HepG2 (cell line): ENCODE data around the gene TAC1. TPM values are rescaled to one million over a fixed set of nuclear protein-coding genes. Genes with fewer than 3 reads are reported as not detected.

Source experiments
- ATAC-seq: fragments of 200-7000 bp; cut with Tn5 transposase; 3 replicates; pipeline ENCODE4 v1.9.1; 2020; ENCODE audit warnings: mild to moderate bottlenecking, moderate library complexity
- BruUV-seq: library from RNA; stranded (reverse); fragments of 400-500 nt; replicated peaks from 2 replicates; lab custom pipeline; 2021; lab: Mats Ljungman, UMichigan
- CTCF ChIA-PET: fragments of 300-600 bp; formaldehyde crosslinking; extraction: SDS; loops from one replicate; lab custom pipeline; 2021; ENCODE audit warnings: low total read pairs, inconsistent platforms, low intra/inter-chr PET ratio; lab: Yijun Ruan, JAX
- POLR2A ChIA-PET: fragments of 350-600 bp; sonication (Branson Sonifier 250); formaldehyde crosslinking; loops from one replicate; lab custom pipeline; 2020; ENCODE audit warnings: antibody characterized with exemption, inconsistent platforms; lab: Yijun Ruan, JAX
- DNase-seq: peaks from one replicate; pipeline ENCODE4 v3.0.0-alpha.2; 2015; ENCODE audit warnings: low spot score
- FAIRE-seq: peaks from 3 replicates; lab custom pipeline; 2011; peaks lifted over from hg19 to GRCh38; lab: Jason Lieb, UNC
- H2AFZ ChIP-seq: one replicate; pipeline ENCODE4 v1.6.1; 2011; ENCODE audit warnings: low read length, inconsistent platforms
- H3K27ac ChIP-seq: fragments of 300-600 bp; 3 replicates; pipeline ENCODE4 v1.8.0; 2011; ENCODE audit warnings: mixed run types, mild to moderate bottlenecking, mixed read lengths, low read length, inconsistent platforms; ENCODE audit not compliant: insufficient read depth; ENCODE audit errors: extremely low read length
- H3K27me3 ChIP-seq, 2 experiments: fragments of 200-600 bp in 1 of 2; 2 replicates in 1 of 2; 3 replicates in 1 of 2; pipeline versions ENCODE4 v1.6.0 to v1.8.0; 2011; ENCODE audit warnings: low read length in 2 of 2, mild to moderate bottlenecking in 2 of 2, moderate library complexity in 2 of 2, inconsistent platforms in 1 of 2; ENCODE audit not compliant: insufficient read depth in 2 of 2, control insufficient read depth in 1 of 2
- H3K36me3 ChIP-seq, 2 experiments: fragments of 200-600 bp in 1 of 2; replicated peaks in 1 of 2; 2 replicates in 1 of 2; 3 replicates in 1 of 2; pipeline versions ENCODE4 v1.5.1 to v1.8.0; 2011; ENCODE audit warnings: low read length in 2 of 2, inconsistent platforms in 1 of 2; ENCODE audit not compliant: insufficient read depth in 2 of 2, control insufficient read depth in 1 of 2
- H3K4me1 ChIP-seq: 2 replicates; pipeline ENCODE4 v1.5.1; 2012; ENCODE audit warnings: low read length, inconsistent platforms; ENCODE audit not compliant: insufficient read depth
- H3K4me2 ChIP-seq: 2 replicates; pipeline ENCODE4 v1.6.0; 2011; ENCODE audit warnings: low read depth, low read length, inconsistent platforms
- H3K4me3 ChIP-seq, 3 experiments: fragments of 200-600 bp in 1 of 3; sonication (generic), shearing (Covaris generic) in 1 of 3; replicated peaks in 1 of 3; 2 replicates each; pipeline ENCODE4 v1.5.1; 2011 to 2016; ENCODE audit warnings: low read length in 3 of 3, inconsistent platforms in 2 of 3, low read depth in 2 of 3, mild to moderate bottlenecking in 2 of 3, control low read depth in 1 of 3, mixed read lengths in 1 of 3; ENCODE audit not compliant: insufficient read depth in 1 of 3
- H3K79me2 ChIP-seq: one replicate; pipeline ENCODE4 v1.6.1; 2011; ENCODE audit warnings: low read length, inconsistent platforms; ENCODE audit not compliant: insufficient read depth
- H3K9ac ChIP-seq: 2 replicates; pipeline ENCODE4 v1.6.0; 2011; ENCODE audit warnings: mild to moderate bottlenecking, low read depth, low read length, inconsistent platforms; ENCODE audit not compliant: insufficient read depth
- H3K9me3 ChIP-seq: 2 replicates; pipeline ENCODE4 v1.5.1; 2012; ENCODE audit warnings: mild to moderate bottlenecking, low read length
- H4K20me1 ChIP-seq: 2 replicates; pipeline ENCODE4 v1.6.0; 2011; ENCODE audit warnings: inconsistent platforms, mild to moderate bottlenecking, low read length, moderate library complexity; ENCODE audit not compliant: insufficient read depth
- ATF4 ChIP-seq, 2 experiments: fragments of 450-650 bp in 1 of 2; sonication (generic) in 1 of 2; formaldehyde crosslinking; IDR thresholded peaks; 2 replicates each; pipeline versions ENCODE4 v1.5.0 to v1.8.0; 2020 to 2022; ENCODE audit warnings: mild to moderate bottlenecking in 1 of 2, missing genetic modification reagents in 1 of 2
- ATF7 ChIP-seq, 2 experiments: fragments of 450-650 bp in 1 of 2; sonication (generic) in 1 of 2; formaldehyde crosslinking in 1 of 2; IDR thresholded peaks; 2 replicates each; pipeline versions ENCODE4 v1.4.0 to v1.6.1; 2016 to 2020; ENCODE audit warnings: antibody characterized with exemption in 1 of 2, mild to moderate bottlenecking in 1 of 2, missing genetic modification reagents in 1 of 2
- CTCF ChIP-seq: sonication (generic); formaldehyde crosslinking; IDR thresholded peaks from 2 replicates; pipeline ENCODE4 v1.5.0; 2020; ENCODE audit warnings: mild to moderate bottlenecking, missing genetic modification reagents, moderate library complexity
- SOX13 ChIP-seq, 3 experiments: fragments of 450-650 bp in 1 of 3; sonication (generic) in 1 of 3; formaldehyde crosslinking in 1 of 3; IDR thresholded peaks in 2 of 3; conservative IDR thresholded peaks in 1 of 3; 2 replicates each; pipeline versions ENCODE4 v1.5.0 to v1.6.1; 2016 to 2020; ENCODE audit warnings: antibody characterized with exemption in 1 of 3, mild to moderate bottlenecking in 1 of 3, missing compliant biosample characterization in 1 of 3, missing genetic modification reagents in 1 of 3, moderate library complexity in 1 of 3
- SOX5 ChIP-seq: IDR thresholded peaks from 2 replicates; pipeline ENCODE4 v1.6.1; 2016; ENCODE audit warnings: borderline replicate concordance
- SOX6 ChIP-seq, 2 experiments: fragments of 450-650 bp in 1 of 2; sonication (generic) in 1 of 2; formaldehyde crosslinking in 1 of 2; IDR thresholded peaks; 2 replicates each; pipeline versions ENCODE4 v1.4.0 to v1.6.1; 2017 to 2020; ENCODE audit warnings: antibody characterized with exemption in 1 of 2, mild to moderate bottlenecking in 1 of 2, missing genetic modification reagents in 1 of 2
- ZNF761 ChIP-seq: sonication (generic); formaldehyde crosslinking; conservative IDR thresholded peaks from 2 replicates; pipeline ENCODE4 v1.4.0; 2020; ENCODE audit warnings: mild to moderate bottlenecking, missing genetic modification reagents
- WGBS: methylation state at CpG from one replicate; pipeline ENCODE4 v1.1.6; 2017; ENCODE audit warnings: low lambda C conversion rate; 5-methylcytosine and 5-hydroxymethylcytosine counted together
- in situ Hi-C: cut with HindIII; loops from 2 replicates; pipeline ENCODE4 v1.10.0; 2017; ENCODE audit warnings: low pct_unique_long_range_greater_than_20kb; ENCODE audit not compliant: extremely low pct_ligation_motif_present
- intact Hi-C: fragments of 100-400 bp; cut with micrococcal nuclease; formaldehyde crosslinking; loops from one replicate; pipeline ENCODE4 v1.10.0; 2022; ENCODE audit not compliant: unreplicated experiment
- polyA plus RNA-seq, 8 experiments: library from polyadenylated mRNA; depleted of rRNA in 3 of 8; stranded (reverse) in 7 of 8; unstranded in 1 of 8; fragments of >200 nt; fragmentation: Illumina TruSeq in 4 of 8; extraction: Trizol in 4 of 8; gene quantifications; 2 replicates each; pipeline versions ENCODE4 v1.2.1 to v1.2.3, GENCODE V29; 2011 to 2016; ENCODE audit warnings: low read depth in 4 of 8, missing spikeins in 1 of 8, mixed read lengths in 1 of 8; ENCODE audit not compliant: insufficient read depth in 1 of 8
- total RNA-seq, 5 experiments: library from RNA; depleted of rRNA; stranded (reverse); fragments of >200 nt; fragmentation: Illumina TruSeq; extraction: Trizol; gene quantifications; 2 replicates each; pipeline ENCODE4 v1.2.3, GENCODE V29; 2016; ENCODE audit warnings: low read depth in 1 of 5

The TAC1 gene
- total and polyA plus RNA-seq, 2 of the 13 experiments (the other 11 are each of a cell fraction or from before 2014, with no cell fraction given): not detected

DNA sequence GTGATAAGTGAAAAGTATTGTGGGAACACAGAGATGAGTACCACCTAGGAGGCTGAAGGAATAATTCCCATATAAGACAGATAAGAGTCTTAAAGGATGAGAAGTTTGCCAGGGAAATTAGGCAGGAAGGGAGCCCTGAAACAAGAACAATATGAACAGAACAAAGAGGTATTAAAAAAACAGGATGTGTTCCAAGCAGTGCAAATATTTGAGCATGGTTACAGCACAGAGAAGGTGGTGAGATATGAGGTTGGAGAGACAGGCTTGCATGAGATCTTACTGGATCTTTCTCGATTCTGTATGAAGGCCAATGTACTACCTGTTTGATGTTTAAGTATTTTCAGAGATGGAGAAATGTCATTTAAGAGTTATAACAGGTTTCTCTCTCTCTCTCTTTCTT is 20.3 kb downstream of the TAC1 start:
- H2AFZ ChIP-seq: no peak overlapping the region
- BruUV-seq: no TSS peak
- POLR2A ChIA-PET: no interaction called here

DNA sequence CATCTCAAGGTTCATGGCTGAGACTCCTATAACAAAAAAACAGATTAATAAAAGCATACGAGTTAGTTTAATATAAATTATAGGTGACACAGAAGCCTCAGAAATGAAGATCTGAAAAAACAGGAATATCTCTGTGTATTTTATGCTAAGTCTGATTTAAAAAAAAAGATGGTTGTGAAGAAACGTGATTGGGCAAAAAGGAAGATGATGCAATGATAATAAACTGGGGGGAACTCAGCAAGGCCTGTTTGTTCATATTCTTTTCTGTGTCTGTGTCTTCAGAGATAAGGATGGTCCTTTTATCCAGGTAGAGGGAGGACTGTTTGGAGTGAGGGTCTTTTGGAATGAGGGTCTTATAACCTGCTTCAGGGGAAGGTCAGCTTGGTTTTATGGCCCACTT is 25.9 kb downstream of the TAC1 start:
- H3K36me3 ChIP-seq: no peaks in the 10 kb centered on the region
- in situ Hi-C loops: no loop called here
- no peaks in the 10 kb centered on the region for H4K20me1 ChIP-seq
- BruUV-seq: no TSS peak
- FAIRE-seq: no peak
- TF ChIP-seq ATF7 (IDR thresholded peaks at IDR 0.05) (0 out of 2 replicates have a peak, but pooled peaks have one; percentile 4), ATF7 (CRISPR knock-in tag; IDR thresholded peaks at IDR 0.05) (no peak), CTCF (CRISPR knock-in tag) (no peak)
- H3K9ac ChIP-seq: no peak overlapping the region
- H3K79me2 ChIP-seq: no peaks in the 10 kb centered on the region
- no peaks in the 10 kb centered on the region for H3K4me1 ChIP-seq
- no peak overlapping the region for H3K27ac ChIP-seq
- 0% methylated on average over 2 of the region's 2 CpGs for WGBS
- ChIA-PET POLR2A (no interaction called here), CTCF (no interaction called here)
- no peak overlapping the region for H2AFZ ChIP-seq
- ATAC-seq: no peak
- no peak for DNase-seq
- intact Hi-C loops: no loop called here
- no peak overlapping the region for H3K4me3 ChIP-seq
- no peaks in the 10 kb centered on the region for H3K9me3 ChIP-seq
- H3K4me2 ChIP-seq: no peak overlapping the region
- no peaks in the 10 kb centered on the region for H3K27me3 ChIP-seq

More for the DNA sequence above, 20.3 kb downstream of the TAC1 start:
- CTCF ChIA-PET: no interaction called here
- WGBS: 0% methylated on average over 1 of the region's 1 CpG
- TF ChIP-seq SOX13 (IDR thresholded peaks at IDR 0.05): no peak
- TF ChIP-seq SOX13 (CRISPR knock-in tag; conservative IDR thresholded peaks at IDR 0.05 in 1 of 2, IDR thresholded peaks at IDR 0.05 in 1 of 2): peak in 1 of 2 experiments; percentile 65; a peak in 1 of 4 replicates
- TF ChIP-seq ATF4 (CRISPR knock-in tag; IDR thresholded peaks at IDR 0.05): no peak
- no peak for TF ChIP-seq SOX6 (IDR thresholded peaks at IDR 0.05)
- TF ChIP-seq SOX6 (CRISPR knock-in tag; IDR thresholded peaks at IDR 0.05): 0 out of 2 replicates have a peak, but pooled peaks have one; percentile 30
- peak; percentile 70; the same call in 1 of the 2 replicates for TF ChIP-seq SOX5 (CRISPR knock-in tag)
- no peak for TF ChIP-seq ZNF761 (CRISPR knock-in tag)
- TF ChIP-seq, all 625 proteins: peak for 3
- Histone ChIP-seq H3K4me2 (no peak overlapping the region), H3K4me3 (no peak overlapping the region), H3K36me3 (no peaks in the 10 kb centered on the region), H3K27ac (no peak overlapping the region), H3K79me2 (no peaks in the 10 kb centered on the region), H3K27me3 (no peaks in the 10 kb centered on the region), H4K20me1 (no peaks in the 10 kb centered on the region), H3K9me3 (no peaks in the 10 kb centered on the region), H3K9ac (no peak overlapping the region), H3K4me1 (no peaks in the 10 kb centered on the region)
- DNase-seq (no peak), FAIRE-seq (no peak), ATAC-seq (no peak)
- intact Hi-C loops (no loop called here), in situ Hi-C loops (no loop called here)
